ENCODE measurements around the gene HS6ST3.

Gene HS6ST3

GRCh38 chr13:96540670-96541069, 450.8 kb downstream of the HS6ST3 start:
- DNase-seq (ENCODE audit: low read depth in 2 of 2), result no peak

GRCh38 chr13:96542986-96543385, 453.1 kb downstream of the HS6ST3 start:
- no peak for DNase-seq (ENCODE audit: low read depth in 2 of 2)

GRCh38 chr13:96544957-96545356, 455.1 kb downstream of the HS6ST3 start:
- DNase-seq (ENCODE audit: low read depth in 2 of 2), result no peak

- DNase-seq (ENCODE audit: low read depth in 2 of 2), result no peak
These were observed 456.6 kb downstream of the HS6ST3 start for GRCh38 chr13:96546463-96546862.

GRCh38 chr13:96551546-96551945, 461.6 kb downstream of the HS6ST3 start:
- DNase-seq (ENCODE audit: low read depth in 2 of 2), result no peak

GRCh38 chr13:96552559-96552958, 462.7 kb downstream of the HS6ST3 start:
- no peak for DNase-seq (ENCODE audit: low read depth in 2 of 2)

GRCh38 chr13:96553796-96554195, 463.9 kb downstream of the HS6ST3 start:
- no peak for DNase-seq (ENCODE audit: low read depth in 2 of 2)

GRCh38 chr13:96573563-96573962, 483.7 kb downstream of the HS6ST3 start:
- no peak for DNase-seq (ENCODE audit: low read depth in 2 of 2)

- no peak for DNase-seq (ENCODE audit: low read depth in 2 of 2)
These were observed 485.8 kb downstream of the HS6ST3 start for GRCh38 chr13:96575423-96576320.

- no peak for DNase-seq (ENCODE audit: low read depth in 2 of 2)
These were observed 491.8 kb downstream of the HS6ST3 start for GRCh38 chr13:96581741-96582140.

GRCh38 chr13:96615252-96615651, 525.3 kb downstream of the HS6ST3 start:
- DNase-seq (ENCODE audit: low read depth in 2 of 2), result no peak

GRCh38 chr13:96617528-96617927, 527.6 kb downstream of the HS6ST3 start:
- no peak for DNase-seq (ENCODE audit: low read depth in 2 of 2)

- DNase-seq (ENCODE audit: low read depth in 2 of 2), result no peak
These were observed 531.8 kb downstream of the HS6ST3 start for GRCh38 chr13:96621634-96622183.

- DNase-seq (ENCODE audit: low read depth in 2 of 2), result no peak
These were observed 539.4 kb downstream of the HS6ST3 start for GRCh38 chr13:96629331-96629730.

- DNase-seq (ENCODE audit: low read depth in 2 of 2), result no peak
These were observed 542.8 kb downstream of the HS6ST3 start for GRCh38 chr13:96632536-96633320.

GRCh38 chr13:96636001-96636709, 546.2 kb downstream of the HS6ST3 start:
- DNase-seq (ENCODE audit: low read depth in 2 of 2), result no peak

GRCh38 chr13:96637039-96637438, 547.1 kb downstream of the HS6ST3 start:
- no peak for DNase-seq (ENCODE audit: low read depth in 2 of 2)

GRCh38 chr13:96646101-96646500, 556.2 kb downstream of the HS6ST3 start:
- DNase-seq (ENCODE audit: low read depth in 2 of 2), result no peak

- no peak for DNase-seq (ENCODE audit: low read depth in 2 of 2)
These were observed 556.8 kb downstream of the HS6ST3 start for GRCh38 chr13:96646515-96647211.

- DNase-seq (ENCODE audit: low read depth in 2 of 2), result no peak
These were observed 560.5 kb downstream of the HS6ST3 start for GRCh38 chr13:96650301-96650886.

GRCh38 chr13:96651598-96651997, 561.7 kb downstream of the HS6ST3 start:
- no peak for DNase-seq (ENCODE audit: low read depth in 2 of 2)

Data from stimulated activated CD8-positive, alpha-beta memory T cell treated with anti-CD3 and anti-CD28 coated beads, Interleukin-15, amount 100 ng/mL, for 4 hours (primary cell).